ENCODE measurements around the gene RFC1.
"Not testable (repeated sequence)": the region's sequence is repeated elsewhere in the genome, so short reads cannot be mapped to it uniquely, and the experiment has no call there.

RFC1 gene

DNA sequence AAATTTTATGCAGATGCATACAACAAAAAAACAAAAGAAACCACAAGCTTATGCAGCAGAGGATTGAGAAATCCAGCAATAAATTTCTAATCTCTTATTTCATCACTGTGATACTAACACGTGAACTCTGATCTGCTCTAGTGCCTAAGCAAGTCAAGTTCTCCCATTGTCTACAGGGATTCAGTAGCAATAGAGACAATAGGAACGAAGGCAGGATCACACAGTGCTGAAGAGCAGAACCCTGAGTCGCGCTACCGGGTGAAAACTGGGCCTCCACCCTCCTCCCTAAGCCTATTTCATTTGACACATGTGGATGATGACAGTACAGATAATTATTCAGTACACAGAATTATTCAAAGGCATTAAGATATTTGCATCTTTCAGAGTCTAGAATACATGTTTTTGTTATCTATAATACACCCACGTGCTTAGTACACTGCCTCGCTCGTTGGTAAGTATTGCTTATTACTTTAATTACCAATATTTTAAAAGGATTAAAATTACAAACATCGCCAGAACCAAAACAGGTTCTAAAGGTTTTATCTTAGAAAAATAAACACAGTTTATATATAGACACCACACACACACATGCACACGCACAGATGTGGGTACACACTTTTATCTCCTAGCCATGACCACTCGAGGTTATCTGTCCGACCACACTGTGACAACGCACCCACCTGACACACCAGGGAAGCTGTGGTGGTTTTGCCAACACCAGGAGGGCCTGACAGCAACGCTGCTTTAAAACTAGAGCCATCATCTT, 60.1 kb downstream of the RFC1 start:
- DNase-seq (ENCODE audit: low read depth), result peak; percentile 11

DNA sequence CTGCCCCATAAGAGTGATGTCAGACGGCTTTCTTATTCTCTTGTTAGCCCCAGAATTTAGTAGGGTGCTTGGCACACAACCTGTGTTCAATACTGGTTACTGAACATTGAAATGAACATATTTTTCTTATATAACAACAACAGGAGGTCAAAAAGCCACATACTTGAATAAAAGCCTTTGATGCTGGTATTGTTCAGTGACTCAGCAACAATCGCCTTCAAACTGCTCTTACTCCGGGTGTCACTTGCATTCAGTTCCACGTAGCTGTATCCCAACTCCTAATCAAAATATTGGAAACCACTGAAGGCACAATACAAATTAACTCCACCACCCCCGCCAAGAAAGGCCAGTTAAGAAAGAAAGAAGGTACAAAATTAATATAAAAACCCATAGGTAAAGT, 61.5 kb downstream of the RFC1 start:
- no peak for DNase-seq (ENCODE audit: low read depth)

DNA sequence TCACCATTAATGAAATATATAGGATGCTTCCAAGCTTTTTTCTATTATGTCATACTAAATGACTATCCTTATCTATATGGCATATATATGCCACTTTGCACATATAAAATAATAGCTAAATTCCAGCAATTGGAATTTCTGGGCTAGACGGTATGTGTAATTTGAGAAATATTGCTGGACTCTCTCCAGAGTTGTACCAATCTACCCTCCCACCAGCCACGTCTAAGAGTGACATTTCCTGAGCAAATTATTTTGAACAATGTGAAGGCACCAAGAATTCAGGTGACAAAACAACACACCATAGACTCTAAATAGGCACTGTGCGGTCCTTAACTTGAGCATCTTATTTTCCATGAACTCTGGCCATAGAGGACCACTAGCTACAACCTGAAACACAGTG, 62.3 kb downstream of the RFC1 start:
- DNase-seq (ENCODE audit: low read depth), result no peak

DNA sequence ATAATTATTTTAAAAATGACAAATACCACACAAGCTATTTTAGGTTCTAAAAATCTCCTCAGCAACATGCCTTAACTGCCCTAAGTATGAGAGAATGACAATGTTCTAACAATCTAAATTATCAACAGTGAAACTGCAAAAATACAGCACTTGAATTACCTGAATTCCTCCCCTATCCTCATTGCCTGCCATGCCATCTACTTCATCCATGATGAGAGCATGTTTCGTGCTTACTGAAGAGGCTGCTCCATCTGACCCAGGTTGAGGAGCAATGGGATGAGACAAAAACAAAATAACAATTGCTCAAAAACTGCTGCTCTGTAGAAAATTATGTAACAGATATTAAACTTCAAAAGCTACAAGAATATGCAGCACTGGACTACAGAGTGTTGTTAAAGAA, 63.3 kb downstream of the RFC1 start:
- DNase-seq (ENCODE audit: low read depth), result no peak

DNA sequence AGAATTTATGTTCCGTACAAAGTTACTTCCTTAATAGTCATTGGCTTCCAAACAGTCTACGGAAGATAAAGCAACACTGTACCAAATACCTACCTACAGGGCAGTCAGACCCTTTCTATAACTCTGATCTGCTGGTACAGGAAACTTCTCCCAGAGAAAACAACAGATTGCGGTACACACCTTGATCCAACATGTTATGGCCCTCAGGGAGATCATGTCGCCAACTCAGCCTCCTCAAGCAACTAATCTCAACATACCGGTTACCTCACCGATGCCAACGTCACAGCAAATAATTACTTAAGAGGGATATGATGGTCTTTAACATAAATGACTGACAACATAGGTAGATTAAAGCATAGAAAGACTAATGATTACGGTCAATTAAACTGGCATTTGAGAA, 70.4 kb downstream of the RFC1 start:
- no peak for DNase-seq (ENCODE audit: low read depth)

DNA sequence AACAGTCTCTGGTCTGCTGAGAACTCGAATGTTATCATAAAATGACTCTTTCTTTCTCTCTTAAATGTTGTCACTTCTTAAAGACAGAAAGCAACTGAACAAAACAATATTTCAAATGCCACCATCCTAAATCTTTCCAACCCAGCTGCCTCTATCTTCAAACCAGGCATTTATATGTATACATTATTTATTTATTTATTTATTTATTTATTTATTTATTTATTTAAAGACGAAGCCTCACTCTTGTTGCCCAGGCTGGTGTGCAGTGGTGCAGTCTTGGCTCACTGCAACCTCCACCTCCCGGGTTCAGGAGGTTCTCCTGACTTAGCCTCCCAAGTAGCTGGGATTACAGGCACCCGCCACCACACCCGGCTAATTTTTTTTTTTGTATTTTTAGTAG, 73.7 kb downstream of the RFC1 start:
- not testable (repeated sequence) for DNase-seq (ENCODE audit: low read depth)

DNA sequence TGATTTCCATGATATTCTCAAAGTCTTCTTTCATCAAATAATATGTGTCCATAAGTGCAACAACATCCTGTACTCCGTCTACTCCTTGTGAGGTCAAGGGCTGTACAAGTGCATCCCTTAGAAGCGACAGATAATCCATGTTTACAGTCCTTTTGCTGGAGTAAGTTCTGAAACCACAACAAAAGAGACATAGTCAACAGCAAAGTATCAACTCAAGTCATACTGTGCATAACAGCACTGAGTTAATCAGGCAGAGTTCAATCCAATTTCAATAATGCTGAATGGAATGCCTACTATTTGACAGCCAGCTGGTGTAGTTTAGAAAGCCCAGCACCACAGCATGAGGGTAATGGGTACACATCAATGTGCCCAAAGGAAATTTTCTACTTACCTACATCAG, 74.5 kb downstream of the RFC1 start:
- no peak for DNase-seq (ENCODE audit: low read depth)

DNA sequence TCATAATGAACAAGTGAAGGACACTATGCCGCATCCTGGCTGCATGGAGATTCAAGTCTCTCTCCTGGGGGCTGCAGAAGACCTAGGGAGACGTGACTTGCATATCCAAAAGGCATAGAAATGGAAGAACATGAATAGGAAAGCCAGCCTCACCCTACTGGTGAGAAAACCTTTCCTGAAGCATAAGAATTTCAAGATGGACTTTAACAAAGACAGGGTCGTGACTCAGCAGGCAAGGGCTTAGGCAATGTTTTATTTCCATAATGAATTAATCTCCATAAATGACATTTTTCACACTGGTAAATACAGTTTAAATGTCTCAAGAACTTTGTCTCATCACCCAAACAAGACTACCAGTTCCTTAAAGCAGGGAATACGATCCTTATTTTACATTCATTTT, 78.9 kb downstream of the RFC1 start:
- no peak for DNase-seq (ENCODE audit: low read depth)

DNA sequence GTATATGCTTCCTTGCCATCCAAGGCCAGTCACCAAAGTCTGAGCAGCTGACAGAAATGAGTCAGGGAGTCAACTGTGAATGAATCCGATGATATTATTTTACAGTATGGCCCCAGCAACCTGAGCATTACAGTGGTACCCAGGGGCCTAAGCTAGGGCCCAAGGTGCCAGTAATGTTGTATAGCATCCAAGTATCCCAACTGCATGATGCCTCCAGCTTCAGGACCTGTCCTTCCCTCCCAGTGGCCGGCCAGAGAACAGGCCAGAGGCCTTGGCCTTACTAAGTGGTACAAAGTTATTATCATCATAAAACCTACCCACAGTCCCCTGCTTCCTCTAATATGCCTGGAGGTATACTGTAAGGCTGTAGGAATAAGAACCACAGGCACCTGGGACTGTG, 79.9 kb downstream of the RFC1 start:
- no peak for DNase-seq (ENCODE audit: low read depth)

DNA sequence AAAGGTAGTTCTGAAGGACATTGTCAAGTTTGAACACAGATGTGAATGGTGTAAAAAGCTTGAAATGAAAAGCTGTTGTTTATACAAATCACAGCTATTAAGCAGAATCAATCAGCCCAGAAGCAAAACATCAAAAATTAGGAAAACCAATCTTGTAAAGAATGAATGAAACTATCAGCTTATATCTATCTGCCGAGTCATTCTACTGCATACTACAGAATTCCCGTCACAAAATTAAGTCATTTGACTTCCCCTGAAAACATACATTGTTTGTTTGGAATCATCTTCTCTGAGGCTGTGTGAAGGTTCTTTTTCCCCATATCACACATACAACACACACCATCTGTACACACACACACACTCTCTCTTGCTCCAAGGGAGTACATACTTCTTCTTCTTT, 80.3 kb downstream of the RFC1 start:
- no peak for DNase-seq (ENCODE audit: low read depth)

DNA sequence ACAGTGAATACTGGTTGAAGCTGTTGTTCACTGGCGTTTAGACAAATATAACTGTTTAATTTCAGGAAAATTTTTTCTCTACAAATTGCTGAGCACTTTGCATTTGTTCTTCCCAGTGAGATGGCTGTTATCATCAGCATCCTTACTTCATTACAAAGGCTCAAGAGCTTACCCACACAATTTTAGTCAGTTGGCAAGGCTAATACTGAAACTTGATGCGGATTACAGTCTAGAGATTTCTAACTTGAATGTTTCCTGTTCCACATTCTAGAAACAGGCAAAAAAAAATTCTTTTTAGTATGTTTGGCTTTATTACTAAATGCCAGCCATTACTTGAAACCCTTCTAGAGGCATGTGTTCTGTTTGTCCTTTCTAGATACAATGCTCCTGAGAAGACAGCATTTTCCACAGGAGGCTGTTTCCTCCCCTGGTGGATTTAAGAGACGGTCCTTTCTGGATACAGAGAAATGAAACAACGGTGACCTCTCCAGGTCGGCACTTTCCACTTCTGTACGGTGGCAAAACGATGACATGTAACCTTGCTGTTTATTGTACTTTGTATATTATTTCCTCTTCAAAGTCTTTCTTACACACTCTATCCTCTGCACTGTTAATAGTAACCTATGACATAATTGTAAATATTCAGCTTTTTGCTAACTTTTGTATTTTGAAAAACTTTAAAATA, 80.9 kb downstream of the RFC1 start:
- DNase-seq (ENCODE audit: low read depth), result no peak

DNA sequence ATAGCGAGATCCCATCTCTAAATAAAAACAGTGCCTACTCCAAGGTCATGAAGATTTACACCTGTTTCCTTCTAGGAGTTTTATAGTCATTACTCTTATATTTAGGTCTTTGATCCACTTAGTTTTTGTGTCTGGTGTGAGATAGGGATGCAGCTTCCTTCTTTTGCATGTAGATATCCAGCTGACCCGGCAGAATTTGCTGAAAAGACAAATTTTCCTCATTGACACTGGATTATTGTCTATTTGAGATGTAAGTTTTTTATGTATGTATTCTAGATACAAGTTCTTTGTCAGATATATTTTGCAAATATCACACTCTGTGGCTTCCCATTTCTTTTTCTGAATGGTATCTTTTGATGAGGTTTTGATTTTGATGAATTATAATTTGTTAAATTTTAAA, 85.4 kb downstream of the RFC1 start:
- no peak for DNase-seq (ENCODE audit: low read depth)

DNA sequence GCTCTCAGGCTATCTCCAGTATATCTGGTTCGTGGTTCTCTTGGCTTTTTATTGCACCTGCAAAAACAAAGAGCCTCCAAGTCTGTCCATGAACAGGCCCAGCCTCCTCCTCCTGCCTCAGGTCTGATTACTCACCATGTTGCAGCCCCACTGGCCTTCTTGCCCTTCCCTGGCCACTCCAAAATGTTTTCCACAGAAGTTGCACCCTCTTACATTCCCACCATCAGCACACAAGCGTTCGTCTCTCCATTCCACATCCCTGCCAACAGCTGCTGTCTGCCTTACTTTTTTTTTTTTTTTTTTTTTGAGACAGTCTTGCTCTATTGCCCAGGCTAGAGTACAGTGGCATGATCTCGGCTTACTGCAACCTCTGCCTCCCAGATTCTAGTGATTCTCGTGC, 86.7 kb downstream of the RFC1 start:
- DNase-seq (ENCODE audit: low read depth), result no peak

DNA sequence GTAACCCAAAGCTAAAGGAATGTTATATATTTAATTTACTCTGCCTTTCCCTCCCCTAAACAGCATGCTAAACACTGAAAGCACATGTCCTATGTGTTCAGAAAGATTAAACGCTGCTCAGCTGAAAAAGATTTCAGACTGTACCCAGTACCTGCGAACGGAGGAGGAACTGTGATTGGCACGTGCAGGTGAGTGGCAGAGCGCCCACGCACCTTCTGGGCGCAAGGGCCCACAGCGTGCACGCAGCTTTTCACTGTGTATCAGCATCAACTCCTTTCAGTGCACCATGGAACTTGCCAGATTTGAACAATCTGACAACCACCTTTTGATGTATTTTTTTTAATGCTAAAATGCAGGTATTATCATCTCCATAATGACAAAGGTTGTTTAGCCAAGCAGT, 87.7 kb downstream of the RFC1 start:
- DNase-seq (ENCODE audit: low read depth), result no peak

DNA sequence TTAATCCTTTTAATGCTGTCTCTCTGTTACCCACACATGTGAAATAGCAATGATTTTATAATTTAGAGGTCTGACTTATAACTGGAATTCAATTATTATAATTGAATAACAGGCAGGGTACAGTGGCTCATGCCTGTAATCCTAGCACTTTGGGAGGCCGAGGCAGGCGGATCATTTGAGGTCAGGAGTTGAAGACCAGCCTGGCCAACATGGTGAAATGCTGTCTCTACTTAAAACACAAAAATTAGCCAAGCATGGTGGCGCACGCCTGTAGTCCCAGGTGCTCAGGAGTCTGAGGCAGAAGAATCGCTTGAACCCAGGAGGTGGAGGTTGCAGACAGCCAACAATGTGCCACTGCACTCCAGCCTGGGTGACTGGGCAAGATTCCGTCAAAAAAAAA, 88.5 kb downstream of the RFC1 start:
- DNase-seq (ENCODE audit: low read depth), result not testable (repeated sequence)

DNA sequence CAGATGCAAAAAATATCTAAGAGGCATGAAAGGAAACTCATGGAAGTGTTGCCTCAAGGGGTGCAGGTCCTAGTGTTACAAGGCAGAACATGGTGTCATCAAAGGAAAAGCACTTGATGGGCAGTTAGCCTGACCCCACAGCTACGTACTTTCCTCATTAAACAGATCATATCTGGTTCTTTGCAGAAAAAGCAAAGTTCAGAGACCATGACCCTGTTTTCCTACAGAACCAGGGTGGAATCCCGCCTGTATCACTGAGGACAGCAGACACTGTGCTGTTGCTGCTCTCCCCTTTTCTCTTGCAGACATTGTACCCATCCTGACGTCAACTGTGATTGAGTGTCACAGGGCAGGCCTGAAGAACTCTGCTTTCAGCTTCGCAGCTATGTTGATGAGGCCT, 91.7 kb downstream of the RFC1 start:
- DNase-seq (ENCODE audit: low read depth), result no peak

DNA sequence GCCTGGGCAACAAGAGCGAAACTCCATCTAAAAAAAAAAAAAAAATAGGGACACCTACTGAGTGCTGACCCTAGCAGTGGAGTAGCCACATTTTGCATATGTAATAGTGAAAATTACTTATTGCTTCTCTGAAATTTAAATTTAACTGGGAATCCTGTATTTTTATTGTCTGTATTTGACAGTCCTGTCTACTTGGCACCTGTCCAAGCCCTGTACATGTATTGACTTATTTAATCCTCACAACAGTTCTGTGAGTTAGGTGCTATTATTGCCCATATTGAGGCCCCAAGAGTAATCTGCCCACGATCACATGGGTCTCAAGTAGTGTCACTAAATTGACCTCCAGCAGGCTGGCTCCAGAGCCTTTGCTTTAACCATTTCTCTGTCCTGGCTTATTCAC, 102.3 kb downstream of the RFC1 start:
- no peak for DNase-seq (ENCODE audit: low read depth)

DNA sequence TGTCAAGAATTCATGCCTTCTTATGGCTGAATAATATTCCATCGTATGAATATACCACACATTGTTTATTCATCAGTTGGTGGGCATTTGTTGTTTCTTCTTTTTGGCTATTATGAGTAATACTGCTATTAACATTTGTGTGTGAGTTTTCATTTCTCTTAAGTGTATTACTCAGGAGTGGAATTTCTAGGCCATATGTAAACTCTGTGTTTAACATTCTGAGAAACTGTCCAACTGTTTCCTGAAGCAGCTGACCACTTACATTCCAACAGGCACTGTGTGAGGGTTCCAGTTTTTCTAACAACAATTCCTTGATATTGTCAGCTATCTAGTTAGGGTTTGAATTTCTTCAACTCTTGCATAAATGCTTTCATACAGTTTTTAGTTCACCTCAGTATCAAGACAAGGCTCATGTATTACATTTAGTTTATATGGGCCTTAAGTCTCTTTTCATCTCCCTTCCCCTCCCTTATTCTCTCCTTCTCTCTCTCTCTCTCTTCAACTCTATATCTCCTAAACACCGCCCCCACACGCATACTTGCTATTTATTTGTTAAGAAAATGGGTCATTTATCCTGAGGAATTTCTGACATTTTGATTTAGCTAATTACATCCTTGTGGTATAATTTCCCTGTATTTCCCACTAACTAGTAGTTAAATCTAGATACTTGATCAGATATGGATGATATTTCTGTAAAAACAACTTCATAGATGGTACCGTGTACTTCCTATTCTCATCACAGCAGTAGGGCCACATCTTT, 106.4 kb downstream of the RFC1 start:
- DNase-seq (ENCODE audit: low read depth), result peak; percentile 8

DNA sequence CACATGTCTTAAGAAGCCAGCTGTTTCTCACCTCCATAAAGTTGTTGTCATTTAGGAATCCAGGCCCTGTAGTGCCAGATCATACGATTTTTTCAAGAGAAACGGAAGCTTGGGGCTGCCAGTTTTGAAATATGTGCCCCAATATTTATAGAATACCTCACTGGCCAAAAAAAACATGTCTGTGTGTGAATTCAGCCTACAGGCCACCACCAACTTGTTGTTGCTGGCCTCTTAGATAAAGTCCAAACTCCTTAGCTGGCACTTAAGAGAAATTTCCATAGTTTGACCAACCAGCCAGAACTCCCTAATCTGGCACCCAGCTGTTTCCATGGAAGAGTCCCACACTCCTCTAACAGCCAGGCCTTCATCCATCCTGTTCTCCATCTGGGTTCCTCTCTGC, 109.7 kb downstream of the RFC1 start:
- no peak for DNase-seq (ENCODE audit: low read depth)

DNA sequence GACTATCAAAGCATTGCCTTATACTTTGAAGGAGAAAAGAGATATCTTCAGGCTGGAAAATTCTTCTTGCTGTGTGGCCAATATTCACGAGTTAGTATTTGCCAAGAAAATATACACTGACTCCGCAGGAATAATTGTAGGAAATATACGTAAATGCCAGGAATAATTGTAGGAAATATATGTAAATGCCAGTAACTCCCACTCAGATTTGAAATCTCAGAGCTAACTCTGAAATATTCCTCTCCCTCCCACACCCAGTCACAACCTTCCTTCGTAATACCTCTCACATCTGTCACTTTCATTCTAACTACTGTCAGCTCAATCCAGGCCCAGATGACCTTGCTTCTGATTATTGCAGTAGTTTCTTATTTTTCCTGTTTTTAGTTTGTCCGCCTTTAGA, 110.3 kb downstream of the RFC1 start:
- no peak for DNase-seq (ENCODE audit: low read depth)

DNA sequence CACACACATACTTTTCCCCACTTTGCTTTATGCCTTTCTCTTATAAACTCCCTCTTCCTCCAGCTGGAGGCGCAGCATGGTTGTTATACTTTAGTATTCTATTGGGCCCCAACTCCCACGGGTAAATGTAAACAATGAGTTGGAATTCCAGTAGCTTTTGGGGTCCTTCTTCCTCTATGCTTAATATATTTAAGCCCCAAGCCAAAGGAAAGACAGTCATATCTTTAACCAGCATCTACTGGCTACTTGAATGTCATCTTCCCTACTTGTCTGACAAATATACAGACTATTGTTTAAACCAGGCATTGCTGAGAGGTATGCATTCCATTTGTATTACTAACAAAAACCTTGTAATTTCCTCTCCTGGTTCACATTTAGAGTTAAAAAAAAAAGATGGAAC, 110.9 kb downstream of the RFC1 start:
- no peak for DNase-seq (ENCODE audit: low read depth)

DNA sequence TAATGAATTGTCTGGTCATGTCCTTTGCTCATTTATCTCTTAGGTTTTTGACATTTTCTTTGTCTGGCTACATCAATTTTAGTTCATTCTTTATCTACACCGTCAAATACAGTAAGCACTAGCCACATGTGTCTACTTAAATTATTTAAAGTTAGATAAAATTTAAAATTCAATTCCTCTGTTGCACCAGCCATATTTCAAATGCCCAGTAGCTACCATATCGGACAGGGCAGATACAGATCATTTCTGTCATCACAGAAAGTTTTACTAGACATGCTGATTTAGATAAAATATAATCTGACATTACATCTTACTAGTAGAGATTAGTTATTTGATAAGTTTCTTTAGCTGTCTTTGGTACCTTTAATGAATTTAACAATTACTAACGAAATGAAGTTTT, 122.7 kb downstream of the RFC1 start:
- no peak for DNase-seq (ENCODE audit: low read depth)

Data from GM04503 (cell line).